Smooth muscle cell (in vitro differentiated cells): Measurements from ENCODE around the gene CALM3. TPM values are rescaled to one million over a fixed set of nuclear protein-coding genes. Genes with fewer than 3 reads are reported as not detected.

Experiments
- DNase-seq: peaks from one replicate; lab custom pipeline; 2025; ENCODE audit not compliant: unreplicated experiment; lab: John Stamatoyannopoulos, UW
- H2AFZ ChIP-seq: fragments of 200-600 bp; sonication (generic); 2 replicates; pipeline ENCODE4 v1.6.0; 2016; ENCODE audit warnings: antibody characterized with exemption, low read depth, mild to moderate bottlenecking
- H3F3A ChIP-seq: fragments of 200-600 bp; sonication (generic); 2 replicates; pipeline ENCODE4 v1.6.0; 2017; ENCODE audit warnings: antibody characterized with exemption, low read depth
- H3K27ac ChIP-seq: fragments of 200-600 bp; sonication (generic); 2 replicates; pipeline ENCODE4 v1.5.1; 2016; ENCODE audit warnings: low read depth, mild to moderate bottlenecking
- H3K27me3 ChIP-seq: fragments of 200-600 bp; sonication (generic); 2 replicates; pipeline ENCODE4 v1.6.1; 2016; ENCODE audit warnings: low read depth, mild to moderate bottlenecking
- H3K36me3 ChIP-seq: fragments of 200-600 bp; sonication (generic); 2 replicates; pipeline ENCODE4 v1.5.1; 2016; ENCODE audit warnings: low read depth
- H3K4me1 ChIP-seq: fragments of 200-600 bp; sonication (generic); 2 replicates; pipeline ENCODE4 v1.5.1; 2016; ENCODE audit warnings: low read depth
- H3K4me2 ChIP-seq: fragments of 200-600 bp; sonication (generic); 2 replicates; pipeline ENCODE4 v1.6.0; 2016; ENCODE audit warnings: mild to moderate bottlenecking
- H3K4me3 ChIP-seq: fragments of 200-600 bp; sonication (generic); 2 replicates; pipeline ENCODE4 v1.5.1; 2016; ENCODE audit warnings: mild to moderate bottlenecking
- H3K79me2 ChIP-seq: fragments of 200-600 bp; sonication (generic); 2 replicates; pipeline ENCODE4 v1.6.0; 2016; ENCODE audit warnings: low read depth, mild to moderate bottlenecking
- H3K9ac ChIP-seq: fragments of 200-600 bp; sonication (generic); 2 replicates; pipeline ENCODE4 v1.6.0; 2016; ENCODE audit warnings: low read depth
- H3K9me3 ChIP-seq: fragments of 200-600 bp; sonication (generic); replicated peaks from 2 replicates; pipeline ENCODE4 v1.5.1; 2016; ENCODE audit warnings: low read depth
- H4K20me1 ChIP-seq: fragments of 200-600 bp; sonication (generic); 2 replicates; pipeline ENCODE4 v1.6.0; 2016; ENCODE audit warnings: low read depth
- WGBS: methylation state at CpG from one replicate; pipeline ENCODE4 v1.1.7; 2016; ENCODE audit warnings: low lambda C conversion rate; 5-methylcytosine and 5-hydroxymethylcytosine counted together
- polyA plus RNA-seq: library from polyadenylated mRNA; unstranded; fragments of >200 nt; fragmentation: Nextera tagmentation; extraction: Ambion mirVana; gene quantifications from 2 replicates; pipeline ENCODE4 v1.2.1, GENCODE V29; 2016
- total RNA-seq: library from RNA; depleted of rRNA; stranded (reverse); fragments of >200 nt; gene quantifications from 2 replicates; pipeline ENCODE4 v1.2.3, GENCODE V29; 2014
- TF ChIP-seq, protein P1 (sequence below): fragments of 200-600 bp; sonication (generic); IDR thresholded peaks from 2 replicates; pipeline ENCODE4 v1.5.1; 2017; ENCODE audit warnings: borderline replicate concordance, mild to moderate bottlenecking, antibody characterized with exemption; ENCODE audit not compliant: insufficient read depth, poor library complexity, severe bottlenecking

Gene CALM3
- total and polyA plus RNA-seq, 2 experiments from 2014 or later, result 172 to 183 TPM

DNA sequence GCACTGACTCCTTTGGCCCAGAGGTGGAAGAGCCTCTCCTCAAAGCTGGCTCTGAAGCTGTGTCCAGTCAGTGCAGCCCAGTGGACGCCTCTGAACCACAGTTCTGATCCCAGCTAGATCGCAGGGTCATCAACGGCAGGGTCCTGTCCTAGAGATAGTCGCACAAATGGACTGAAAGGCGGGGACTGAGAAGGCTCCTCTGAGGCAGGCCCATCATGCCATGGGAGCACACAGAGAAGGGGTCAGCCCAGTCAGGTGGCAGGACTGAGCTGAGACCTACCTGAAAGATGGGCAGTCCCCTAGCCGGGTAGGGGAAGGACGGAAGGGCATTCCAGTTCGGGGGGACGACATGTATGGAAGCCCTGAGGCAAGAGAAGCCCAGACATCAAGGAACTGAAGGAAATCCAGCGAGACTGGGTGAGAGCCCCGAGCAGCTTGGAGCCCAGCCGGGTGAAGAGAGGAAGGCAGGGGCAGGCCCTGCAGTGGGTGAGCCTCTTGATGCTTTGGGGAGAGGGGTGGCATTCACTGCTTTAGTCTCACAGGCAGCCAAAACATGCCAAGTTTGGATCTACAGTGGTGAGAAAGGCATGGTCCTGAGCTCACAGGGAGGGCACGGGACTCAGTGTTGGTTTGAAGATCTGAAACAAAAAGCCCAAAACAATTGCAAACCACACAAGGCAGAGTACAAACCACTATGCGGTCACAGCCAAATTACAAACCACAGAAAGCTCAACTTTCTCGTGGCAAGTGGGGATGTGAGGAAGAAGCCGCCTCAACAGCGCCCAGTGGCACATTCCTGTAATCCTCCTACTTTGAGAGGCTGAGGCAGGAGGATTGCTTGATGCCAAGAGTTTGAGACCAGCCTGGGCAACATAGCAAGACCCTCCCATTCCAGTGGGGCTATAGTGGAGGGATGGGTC, 10.0 kb downstream of the CALM3 start:
- no peak overlapping the region for H3K27ac ChIP-seq
- WGBS, result 86% methylated on average over 17 of the region's 17 CpGs
- H3K9ac ChIP-seq, result no peak overlapping the region
- peaks cover 21% of the 10 kb centered on the region for H4K20me1 ChIP-seq
- no peak overlapping the region for H3K4me3 ChIP-seq
- TF ChIP-seq, protein P1, sequence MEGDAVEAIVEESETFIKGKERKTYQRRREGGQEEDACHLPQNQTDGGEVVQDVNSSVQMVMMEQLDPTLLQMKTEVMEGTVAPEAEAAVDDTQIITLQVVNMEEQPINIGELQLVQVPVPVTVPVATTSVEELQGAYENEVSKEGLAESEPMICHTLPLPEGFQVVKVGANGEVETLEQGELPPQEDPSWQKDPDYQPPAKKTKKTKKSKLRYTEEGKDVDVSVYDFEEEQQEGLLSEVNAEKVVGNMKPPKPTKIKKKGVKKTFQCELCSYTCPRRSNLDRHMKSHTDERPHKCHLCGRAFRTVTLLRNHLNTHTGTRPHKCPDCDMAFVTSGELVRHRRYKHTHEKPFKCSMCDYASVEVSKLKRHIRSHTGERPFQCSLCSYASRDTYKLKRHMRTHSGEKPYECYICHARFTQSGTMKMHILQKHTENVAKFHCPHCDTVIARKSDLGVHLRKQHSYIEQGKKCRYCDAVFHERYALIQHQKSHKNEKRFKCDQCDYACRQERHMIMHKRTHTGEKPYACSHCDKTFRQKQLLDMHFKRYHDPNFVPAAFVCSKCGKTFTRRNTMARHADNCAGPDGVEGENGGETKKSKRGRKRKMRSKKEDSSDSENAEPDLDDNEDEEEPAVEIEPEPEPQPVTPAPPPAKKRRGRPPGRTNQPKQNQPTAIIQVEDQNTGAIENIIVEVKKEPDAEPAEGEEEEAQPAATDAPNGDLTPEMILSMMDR, result no peak
- DNase-seq, result no peak
- peaks cover 3% of the 10 kb centered on the region for H3F3A ChIP-seq
- H3K4me1 ChIP-seq, result no peaks in the 10 kb centered on the region
- no peak overlapping the region for H3K4me2 ChIP-seq
- peaks cover 2% of the 10 kb centered on the region for H3K79me2 ChIP-seq
- no peaks in the 10 kb centered on the region for H3K36me3 ChIP-seq
- no peaks in the 10 kb centered on the region for H3K27me3 ChIP-seq
- H2AFZ ChIP-seq, result no peak overlapping the region
- H3K9me3 ChIP-seq, result no peaks in the 10 kb centered on the region

DNA sequence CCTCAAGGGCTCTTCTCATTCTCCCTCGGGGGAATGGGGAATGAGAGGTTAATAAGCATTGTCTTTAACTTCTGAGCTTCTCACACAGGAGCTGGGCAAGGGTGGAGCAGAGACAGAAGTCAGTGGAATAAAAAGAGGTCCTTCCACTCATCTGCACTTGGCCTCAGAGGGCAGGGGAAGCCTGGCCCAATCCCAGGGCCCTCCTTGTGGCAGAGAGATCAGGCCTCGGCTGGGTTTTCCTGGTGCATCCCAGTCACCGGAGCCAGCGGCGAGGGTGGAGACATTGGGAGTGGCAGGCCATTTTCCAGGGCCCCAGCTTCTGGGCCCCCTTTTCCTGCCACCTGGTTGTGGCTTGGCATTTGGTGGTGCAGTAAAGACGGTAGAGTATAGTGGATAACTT, 10.6 kb downstream of the CALM3 start:
- Histone ChIP-seq H2AFZ (no peak overlapping the region), H3K4me3 (no peak overlapping the region), H3K9me3 (no peaks in the 10 kb centered on the region), H3K9ac (no peak overlapping the region), H3K4me2 (no peak overlapping the region), H3F3A (peaks cover 3% of the 10 kb centered on the region), H3K27ac (no peak overlapping the region), H3K4me1 (no peaks in the 10 kb centered on the region), H3K79me2 (no peaks in the 10 kb centered on the region), H3K27me3 (no peaks in the 10 kb centered on the region), H3K36me3 (no peaks in the 10 kb centered on the region), H4K20me1 (peaks cover 15% of the 10 kb centered on the region)
- TF ChIP-seq, protein P1, result no peak
- DNase-seq, result no peak
- WGBS, result 94% methylated on average over 6 of the region's 6 CpGs

DNA sequence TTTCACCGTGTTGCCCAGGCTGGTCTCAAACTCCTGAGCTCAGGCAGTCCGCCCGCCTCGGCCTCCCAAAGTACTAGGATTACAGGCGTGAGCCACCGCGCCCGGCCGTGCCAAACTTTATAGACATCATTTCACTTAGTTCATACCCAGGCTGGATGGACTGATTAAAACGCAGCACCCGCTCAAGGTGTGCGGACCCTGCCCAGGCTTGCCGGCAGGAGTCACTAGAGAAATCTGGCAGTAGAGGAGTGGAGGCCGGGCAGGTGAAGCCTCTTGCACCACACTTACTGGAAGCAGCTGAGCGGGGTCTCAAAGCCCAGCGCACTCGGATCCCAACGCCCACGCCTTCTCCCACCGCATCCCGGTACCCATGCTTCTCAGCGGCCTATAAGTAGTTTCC, 12.4 kb downstream of the CALM3 start:
- H3K4me1 ChIP-seq, result no peaks in the 10 kb centered on the region
- H3K9me3 ChIP-seq, result no peaks in the 10 kb centered on the region
- no peak overlapping the region for H3K9ac ChIP-seq
- H3K36me3 ChIP-seq, result no peaks in the 10 kb centered on the region
- no peak overlapping the region for H3K4me3 ChIP-seq
- H3K79me2 ChIP-seq, result no peaks in the 10 kb centered on the region
- H2AFZ ChIP-seq, result no peak overlapping the region
- no peak overlapping the region for H3K27ac ChIP-seq
- TF ChIP-seq, protein P1, result no peak
- peaks cover 3% of the 10 kb centered on the region for H3F3A ChIP-seq
- H4K20me1 ChIP-seq, result peaks cover 3% of the 10 kb centered on the region
- no peaks in the 10 kb centered on the region for H3K27me3 ChIP-seq
- WGBS, result 94% methylated on average over 22 of the region's 22 CpGs
- DNase-seq, result no peak
- H3K4me2 ChIP-seq, result no peak overlapping the region
